OCI-LY3 (cell line): Measurements from ENCODE around the gene RAPGEF2.
A peak's percentile ranks its signal among the peaks of the same experiment; 100 is the strongest.

ENCODE experiments used
- H2AFZ ChIP-seq: fragments of 200-600, 300-600 bp; shearing (Covaris generic); 2 replicates; pipeline ENCODE4 v1.6.0; 2014; ENCODE audit warnings: antibody characterized with exemption, low read depth, low read length
- H3K27ac ChIP-seq: fragments of 200-600, 300-600 bp; sonication (generic); 2 replicates; pipeline ENCODE4 v1.5.1; 2014; ENCODE audit warnings: mild to moderate bottlenecking, low read length, moderate library complexity, mixed read lengths
- H3K27me3 ChIP-seq: fragments of 200-600, 300-600 bp; sonication (generic); 2 replicates; pipeline ENCODE4 v1.6.1; 2014; ENCODE audit warnings: low read depth, low read length, mixed read lengths
- H3K36me3 ChIP-seq: fragments of 200-600, 300-600 bp; sonication (generic); replicated peaks from 2 replicates; pipeline ENCODE3; 2014; ENCODE audit warnings: low read depth, low read length, mixed read lengths
- H3K4me1 ChIP-seq: fragments of 300-600, 200-600 bp; sonication (generic); 2 replicates; pipeline ENCODE4 v1.6.1; 2014; ENCODE audit warnings: low read length, mixed read lengths
- H3K4me2 ChIP-seq: fragments of 200-600, 300-600 bp; sonication (generic); 2 replicates; pipeline ENCODE4 v1.6.1; 2014; ENCODE audit warnings: low read length, mixed read lengths
- H3K4me3 ChIP-seq: fragments of 300-600, 200-600 bp; sonication (generic); 2 replicates; pipeline ENCODE4 v1.5.1; 2014; ENCODE audit warnings: antibody characterized with exemption, mild to moderate bottlenecking, low read length, moderate library complexity
- H3K79me2 ChIP-seq: fragments of 300-600, 200-600 bp; shearing (Covaris generic); 2 replicates; pipeline ENCODE4 v1.6.1; 2014; ENCODE audit warnings: mild to moderate bottlenecking, low read length, mixed read lengths
- H3K9ac ChIP-seq: fragments of 300-600, 200-600 bp; shearing (Covaris generic); 2 replicates; pipeline ENCODE4 v1.6.0; 2014; ENCODE audit warnings: mild to moderate bottlenecking, low read length, moderate library complexity
- H3K9me3 ChIP-seq: fragments of 200-600, 300-600 bp; shearing (Covaris generic); 2 replicates; pipeline ENCODE4 v1.6.1; 2014; ENCODE audit warnings: low read length, mixed read lengths; ENCODE audit not compliant: insufficient read depth
- H4K20me1 ChIP-seq: fragments of 200-600, 300-600 bp; sonication (generic); 2 replicates; pipeline ENCODE4 v1.6.1; 2016; ENCODE audit warnings: low read length, mixed read lengths; ENCODE audit not compliant: insufficient read depth
- EZH2phosphoT487 ChIP-seq: fragments of 200-600 bp; shearing (Covaris generic); IDR thresholded peaks from 2 replicates; pipeline ENCODE4 v1.6.1; 2018; ENCODE audit warnings: antibody characterized with exemption, mixed run types, low read depth
- TF ChIP-seq, protein P1 (sequence below): fragments of 200-600, 300-600 bp; sonication (generic); IDR thresholded peaks from 2 replicates; pipeline ENCODE4 v1.5.1; 2014; ENCODE audit warnings: antibody characterized with exemption, low read length, low read depth

Gene RAPGEF2

DNA sequence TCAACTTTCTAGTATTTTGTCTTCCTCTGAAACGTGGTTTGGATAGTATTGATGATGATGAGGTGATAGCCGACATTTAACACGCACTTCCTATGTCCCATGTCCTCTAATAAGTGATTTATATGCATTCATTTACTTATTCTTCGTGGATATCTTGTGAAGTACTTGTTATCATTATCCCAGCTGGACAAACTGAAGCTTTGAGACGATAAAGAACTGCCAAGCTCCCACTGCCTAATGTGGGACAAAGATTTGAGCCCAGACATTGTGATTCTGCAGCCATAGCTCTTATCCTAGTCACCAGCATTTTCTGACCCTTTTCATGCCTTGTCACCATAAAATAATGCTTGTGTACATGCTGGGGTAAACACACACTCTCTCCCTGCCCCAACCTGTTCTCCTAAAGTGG, 92.5 kb downstream of the RAPGEF2 start:
- H4K20me1 ChIP-seq = no peaks in the 10 kb centered on the region
- no peak overlapping the region for H2AFZ ChIP-seq
- no peaks in the 10 kb centered on the region for H3K27me3 ChIP-seq
- no peak overlapping the region for H3K9ac ChIP-seq
- H3K79me2 ChIP-seq = no peaks in the 10 kb centered on the region
- peaks cover 22% of the 10 kb centered on the region for H3K4me1 ChIP-seq
- no peak overlapping the region for H3K4me2 ChIP-seq
- TF ChIP-seq, protein P1, sequence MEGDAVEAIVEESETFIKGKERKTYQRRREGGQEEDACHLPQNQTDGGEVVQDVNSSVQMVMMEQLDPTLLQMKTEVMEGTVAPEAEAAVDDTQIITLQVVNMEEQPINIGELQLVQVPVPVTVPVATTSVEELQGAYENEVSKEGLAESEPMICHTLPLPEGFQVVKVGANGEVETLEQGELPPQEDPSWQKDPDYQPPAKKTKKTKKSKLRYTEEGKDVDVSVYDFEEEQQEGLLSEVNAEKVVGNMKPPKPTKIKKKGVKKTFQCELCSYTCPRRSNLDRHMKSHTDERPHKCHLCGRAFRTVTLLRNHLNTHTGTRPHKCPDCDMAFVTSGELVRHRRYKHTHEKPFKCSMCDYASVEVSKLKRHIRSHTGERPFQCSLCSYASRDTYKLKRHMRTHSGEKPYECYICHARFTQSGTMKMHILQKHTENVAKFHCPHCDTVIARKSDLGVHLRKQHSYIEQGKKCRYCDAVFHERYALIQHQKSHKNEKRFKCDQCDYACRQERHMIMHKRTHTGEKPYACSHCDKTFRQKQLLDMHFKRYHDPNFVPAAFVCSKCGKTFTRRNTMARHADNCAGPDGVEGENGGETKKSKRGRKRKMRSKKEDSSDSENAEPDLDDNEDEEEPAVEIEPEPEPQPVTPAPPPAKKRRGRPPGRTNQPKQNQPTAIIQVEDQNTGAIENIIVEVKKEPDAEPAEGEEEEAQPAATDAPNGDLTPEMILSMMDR = no peak
- TF ChIP-seq EZH2phosphoT487 = no peak
- no peaks in the 10 kb centered on the region for H3K36me3 ChIP-seq
- no peaks in the 10 kb centered on the region for H3K9me3 ChIP-seq
- no peak overlapping the region for H3K4me3 ChIP-seq
- H3K27ac ChIP-seq = no peak overlapping the region

DNA sequence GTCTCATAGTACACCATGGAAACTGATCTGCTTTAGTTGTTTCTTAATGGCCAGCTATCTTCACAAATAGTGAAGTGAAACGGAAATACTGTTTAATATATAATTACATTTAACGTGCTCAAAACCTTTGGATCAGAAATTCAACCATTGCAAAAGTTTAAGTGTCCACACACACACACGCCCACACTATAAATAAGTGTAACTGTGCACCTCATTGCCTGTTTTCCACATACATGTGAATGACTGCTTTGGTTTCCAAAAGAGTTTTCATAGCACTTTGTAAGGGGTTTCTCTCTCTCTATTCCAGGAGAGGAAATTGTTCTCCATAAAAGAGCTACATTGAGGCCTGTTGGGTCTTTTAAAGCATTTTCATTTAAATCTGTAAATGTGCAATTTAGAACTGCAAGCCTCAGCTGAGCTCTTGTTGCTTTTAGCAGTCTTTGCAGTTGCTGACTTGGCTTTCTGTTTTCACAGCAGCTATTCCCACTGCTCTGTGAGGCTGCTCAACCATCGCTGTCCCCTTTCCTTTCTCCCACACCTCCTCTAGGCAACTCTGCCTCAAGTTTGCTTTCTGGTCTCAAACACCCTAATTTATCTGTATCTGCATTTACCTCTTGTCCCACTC, 94.5 kb downstream of the RAPGEF2 start:
- Histone ChIP-seq H3K4me2 (no peak overlapping the region), H4K20me1 (no peaks in the 10 kb centered on the region), H3K27ac (no peak overlapping the region), H3K79me2 (no peaks in the 10 kb centered on the region), H3K9ac (no peak overlapping the region), H3K4me1 (peaks cover 16% of the 10 kb centered on the region), H3K36me3 (no peaks in the 10 kb centered on the region), H3K4me3 (no peak overlapping the region), H3K9me3 (no peaks in the 10 kb centered on the region), H3K27me3 (no peaks in the 10 kb centered on the region), H2AFZ (no peak overlapping the region)
- TF ChIP-seq EZH2phosphoT487 = no peak
- TF ChIP-seq, protein P1 = no peak

DNA sequence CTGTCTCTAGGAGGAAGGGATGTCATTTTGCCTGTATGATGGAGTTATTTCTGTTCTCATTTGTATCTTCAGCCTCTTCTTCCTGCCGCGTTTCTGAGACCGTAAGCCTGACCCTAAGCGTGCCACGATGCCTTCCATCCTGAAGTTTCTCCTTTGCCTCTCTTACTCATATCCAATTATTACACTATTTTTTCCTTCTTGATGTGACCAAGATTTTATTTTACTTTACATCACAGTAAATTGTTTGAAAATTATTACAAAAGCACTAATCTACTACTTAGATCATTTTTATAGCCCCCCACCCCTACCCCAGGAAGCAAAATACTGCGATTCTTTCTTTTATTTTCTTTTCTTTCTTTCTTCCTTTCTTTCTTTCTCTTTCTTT, 95.0 kb downstream of the RAPGEF2 start:
- H3K4me1 ChIP-seq = peaks cover 19% of the 10 kb centered on the region
- no peak overlapping the region for H3K4me2 ChIP-seq
- H3K36me3 ChIP-seq = no peaks in the 10 kb centered on the region
- H3K9me3 ChIP-seq = no peaks in the 10 kb centered on the region
- H3K27me3 ChIP-seq = no peaks in the 10 kb centered on the region
- H3K79me2 ChIP-seq = no peaks in the 10 kb centered on the region
- H4K20me1 ChIP-seq = no peaks in the 10 kb centered on the region
- H2AFZ ChIP-seq = no peak overlapping the region
- no peak overlapping the region for H3K9ac ChIP-seq
- TF ChIP-seq, protein P1 = no peak
- TF ChIP-seq EZH2phosphoT487 = no peak
- H3K4me3 ChIP-seq = no peak overlapping the region
- no peak overlapping the region for H3K27ac ChIP-seq

DNA sequence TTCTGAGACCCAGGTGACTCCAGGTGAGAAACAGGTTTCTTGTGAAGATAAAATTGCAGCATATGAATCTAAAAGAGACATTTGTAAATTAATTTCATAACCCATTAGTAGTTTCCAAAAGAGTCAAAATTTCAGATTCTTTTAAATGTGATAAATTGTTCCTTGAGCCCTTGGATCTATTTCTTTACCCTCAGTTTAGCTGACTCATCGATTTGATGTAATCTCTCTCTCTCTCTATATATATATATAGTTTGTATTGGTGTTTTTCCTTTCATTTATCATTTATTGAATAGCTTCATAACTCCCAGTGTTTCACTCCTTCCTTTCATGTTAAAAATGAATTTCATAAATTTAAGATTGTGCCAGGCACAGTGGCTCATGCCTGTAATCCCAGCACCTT, 96.9 kb downstream of the RAPGEF2 start:
- Histone ChIP-seq H3K79me2 (no peaks in the 10 kb centered on the region), H3K4me3 (no peak overlapping the region), H3K36me3 (no peaks in the 10 kb centered on the region), H2AFZ (no peak overlapping the region), H3K27me3 (peaks cover 16% of the 10 kb centered on the region), H3K4me1 (peaks cover 35% of the 10 kb centered on the region), H3K4me2 (peak overlapping the region; percentile 50), H3K27ac (no peak overlapping the region), H3K9me3 (no peaks in the 10 kb centered on the region), H3K9ac (no peak overlapping the region), H4K20me1 (no peaks in the 10 kb centered on the region)
- TF ChIP-seq, protein P1 = no peak
- TF ChIP-seq EZH2phosphoT487 = no peak
